Measurements from ENCODE around the gene CHM. TPM values are rescaled to one million over a fixed set of nuclear protein-coding genes. Genes with fewer than 3 reads are reported as not detected.
A peak's percentile ranks its signal among the peaks of the same experiment; 100 is the strongest.

The CHM gene
- total RNA-seq, 4 donors from 2014 or later, result 7.0 to 13.4 (median 12.7) TPM

DNA sequence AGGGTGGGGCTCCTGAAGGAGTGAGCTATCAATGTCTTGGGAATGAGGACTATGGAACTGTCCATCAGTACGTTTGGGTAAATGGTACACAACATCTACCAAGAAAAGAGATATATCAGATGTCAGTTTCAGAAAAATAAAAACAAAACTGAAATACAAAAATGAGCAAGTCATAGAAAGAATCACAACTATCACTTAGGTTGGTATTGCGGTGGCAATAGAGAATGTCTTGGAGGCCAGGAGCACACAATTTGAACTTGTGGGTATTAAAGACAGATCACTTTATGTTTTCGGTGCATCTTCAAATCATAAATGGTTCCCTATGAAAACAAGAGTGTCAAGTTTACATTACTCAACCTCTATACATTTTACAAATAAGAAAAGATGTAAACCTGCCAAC is 176.8 kb downstream of the CHM start:
- 73 to 92% methylated on average over 3 of the region's 3 CpGs for WGBS, 2 donors
- H3K36me3 ChIP-seq, result peaks cover 0 to 32% (median 0%) of the 10 kb centered on the region in 3 donors
- no peak for TF ChIP-seq CTCF (IDR thresholded peaks at IDR 0.05)
- TF ChIP-seq POLR2A (IDR thresholded peaks at IDR 0.05), result no peak
- no peaks in the 10 kb centered on the region for H3K9me3 ChIP-seq
- H3K4me1 ChIP-seq, result no peaks in the 10 kb centered on the region
- no peak for DNase-seq
- no peaks in the 10 kb centered on the region for H3K27me3 ChIP-seq
- intact Hi-C loops (cut with DNase I), result no loop called here
- no peak overlapping the region for H3K4me3 ChIP-seq
- no peak overlapping the region for H3K27ac ChIP-seq

- intact Hi-C loops (cut with DNase I), result no loop called here
- DNase-seq, result no peak
- Histone ChIP-seq H3K4me3 (no peak overlapping the region), H3K4me1 (no peaks in the 10 kb centered on the region), H3K9me3 (no peaks in the 10 kb centered on the region), H3K27me3 (no peaks in the 10 kb centered on the region), H3K36me3 (peaks cover 0 to 52% (median 0%) of the 10 kb centered on the region in 3 donors), H3K27ac (no peak overlapping the region)
- TF ChIP-seq CTCF (IDR thresholded peaks at IDR 0.05), result no peak
These were observed 182.0 kb downstream of the CHM start for GRCh38 chrX:85865324-85865723.

DNA sequence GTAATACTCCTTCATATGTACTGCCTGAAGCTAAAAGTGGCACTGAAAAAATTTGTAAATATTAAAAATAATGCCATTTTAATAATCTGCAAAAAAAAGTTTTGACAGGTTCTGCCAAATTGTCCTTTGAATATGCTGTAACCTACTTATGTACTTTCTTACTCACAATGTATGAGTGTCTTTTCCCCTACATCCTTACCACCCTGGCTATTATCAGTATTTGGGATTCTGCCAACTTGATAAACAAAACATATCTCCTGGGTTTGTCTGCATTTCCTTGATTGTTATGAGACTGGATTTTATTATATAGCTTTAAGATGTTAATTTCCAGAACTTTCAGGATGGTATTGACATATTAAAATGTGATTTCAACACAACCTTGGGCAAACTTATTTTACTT is 187.9 kb downstream of the CHM start:
- peaks cover 0 to 16% (median 0%) of the 10 kb centered on the region in 3 donors for H3K36me3 ChIP-seq
- no peak for DNase-seq
- H3K27me3 ChIP-seq, result no peaks in the 10 kb centered on the region
- no peak overlapping the region for H3K4me3 ChIP-seq
- H3K4me1 ChIP-seq, result no peaks in the 10 kb centered on the region
- no peaks in the 10 kb centered on the region for H3K9me3 ChIP-seq
- intact Hi-C loops (cut with DNase I), result no loop called here
- TF ChIP-seq CTCF (IDR thresholded peaks at IDR 0.05) (no peak), POLR2A (IDR thresholded peaks at IDR 0.05) (no peak)
- no peak overlapping the region for H3K27ac ChIP-seq

- Histone ChIP-seq H3K27ac (no peak overlapping the region), H3K9me3 (no peaks in the 10 kb centered on the region), H3K4me1 (no peaks in the 10 kb centered on the region), H3K36me3 (no peaks in the 10 kb centered on the region), H3K4me3 (no peak overlapping the region), H3K27me3 (no peaks in the 10 kb centered on the region)
- 0 to 34% methylated on average over 1 to 3 of the region's 3 CpGs for WGBS, 2 donors
- TF ChIP-seq POLR2A (IDR thresholded peaks at IDR 0.05) (no peak), CTCF (IDR thresholded peaks at IDR 0.05) (peak in 3 of 6 experiments; percentile 14 to 32 (median 20))
- DNase-seq, result no peak
- intact Hi-C loops (cut with DNase I), result no loop called here
These were observed 195.9 kb downstream of the CHM start for GRCh38 chrX:85851418-85851817.

DNA sequence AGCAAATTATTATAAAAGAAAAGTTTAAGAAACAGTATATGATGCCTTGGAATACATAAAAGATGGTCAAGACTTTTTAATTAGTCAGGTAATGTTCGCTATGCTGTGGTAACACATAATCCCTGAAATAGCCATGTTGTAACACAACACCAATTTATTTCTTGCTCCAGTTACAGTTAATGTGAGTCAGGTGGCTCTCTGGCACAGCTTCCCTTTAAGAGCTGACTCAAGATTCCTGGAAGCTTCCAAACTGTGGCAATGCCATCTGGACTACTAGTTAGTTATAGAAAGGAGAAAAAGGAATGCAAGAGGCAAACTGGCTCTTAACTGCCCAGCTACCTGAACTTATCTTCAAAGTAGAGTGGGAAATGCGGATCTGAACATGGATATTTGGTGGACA is 210.5 kb downstream of the CHM start:
- Histone ChIP-seq H3K27ac (no peak overlapping the region), H3K27me3 (no peaks in the 10 kb centered on the region), H3K36me3 (no peaks in the 10 kb centered on the region), H3K4me1 (no peaks in the 10 kb centered on the region), H3K4me3 (no peak overlapping the region), H3K9me3 (no peaks in the 10 kb centered on the region)
- intact Hi-C loops (cut with DNase I), result no loop called here
- 33 to 47% methylated on average over 2 of the region's 2 CpGs for WGBS, 2 donors
- no peak for TF ChIP-seq CTCF (IDR thresholded peaks at IDR 0.05)
- no peak for DNase-seq

Measured in esophagus squamous epithelium (tissue), 5 donors.